Liver (tissue), 9 donors: ENCODE measurements around the gene TEX48. TPM values are rescaled to one million over a fixed set of nuclear protein-coding genes. Genes with fewer than 3 reads are reported as not detected.

Experiments
- DNase-seq: peaks from one replicate; pipeline ENCODE4 v3.0.0-alpha.2; 2017; ENCODE audit warnings: low spot score
- H3K27ac ChIP-seq, 2 donors: one replicate each; pipeline ENCODE4 v1.7.0; 2013; ENCODE audit warnings: inconsistent platforms in 2 of 2, low read length in 2 of 2, control low read depth in 1 of 2, low read depth in 1 of 2, mild to moderate bottlenecking in 1 of 2
- H3K27me3 ChIP-seq, 4 donors: one replicate each; pipeline versions ENCODE4 v1.6.1 to v1.7.0; 2013; ENCODE audit warnings: low read length in 3 of 4, inconsistent platforms in 1 of 4, mild to moderate bottlenecking in 1 of 4, moderate library complexity in 1 of 4; ENCODE audit not compliant: control insufficient read depth in 4 of 4, insufficient read depth in 4 of 4
- H3K36me3 ChIP-seq, 4 donors: one replicate each; pipeline versions ENCODE4 v1.6.1 to v1.7.0; 2013; ENCODE audit warnings: low read length in 3 of 4, mild to moderate bottlenecking in 3 of 4, low read depth in 1 of 4, moderate library complexity in 1 of 4; ENCODE audit not compliant: control insufficient read depth in 4 of 4, insufficient read depth in 3 of 4
- H3K4me1 ChIP-seq, 4 donors: one replicate each; pipeline versions ENCODE4 v1.6.1 to v1.7.0; 2013; ENCODE audit warnings: low read length in 3 of 4, mild to moderate bottlenecking in 3 of 4, moderate library complexity in 1 of 4; ENCODE audit not compliant: control insufficient read depth in 4 of 4, insufficient read depth in 4 of 4
- H3K4me3 ChIP-seq, 3 donors: one replicate each; pipeline versions ENCODE4 v1.6.1 to v1.7.0; 2013; ENCODE audit warnings: low read length in 3 of 3, control low read depth in 1 of 3, low read depth in 1 of 3, mild to moderate bottlenecking in 1 of 3
- H3K9ac ChIP-seq, 2 donors: one replicate each; pipeline ENCODE4 v1.7.0; 2013; ENCODE audit warnings: low read length in 2 of 2, mild to moderate bottlenecking in 2 of 2, moderate library complexity in 2 of 2, control low read depth in 1 of 2, low read depth in 1 of 2
- H3K9me3 ChIP-seq, 4 donors: one replicate each; pipeline versions ENCODE4 v1.6.1 to v1.7.0; 2013; ENCODE audit warnings: low read length in 3 of 4; ENCODE audit not compliant: control insufficient read depth in 4 of 4
- ATF3 ChIP-seq: IDR thresholded peaks from 2 replicates; pipeline ENCODE4 v1.6.1; 2016; ENCODE audit warnings: antibody characterized with exemption
- EGR1 ChIP-seq, 2 donors: IDR thresholded peaks; 2 replicates each; pipeline ENCODE4 v1.6.1; 2016 to 2018; ENCODE audit warnings: antibody characterized with exemption in 2 of 2, low read depth in 2 of 2
- FOXA1 ChIP-seq: IDR thresholded peaks from 2 replicates; pipeline ENCODE4 v1.6.1; 2016; ENCODE audit warnings: antibody characterized with exemption
- GABPA ChIP-seq, 2 donors: IDR thresholded peaks in 1 of 2; conservative IDR thresholded peaks in 1 of 2; 2 replicates each; pipeline ENCODE4 v1.6.1; 2016; ENCODE audit warnings: antibody characterized with exemption in 2 of 2, mild to moderate bottlenecking in 1 of 2, moderate library complexity in 1 of 2
- HNF4A ChIP-seq, 2 donors: conservative IDR thresholded peaks; 2 replicates each; pipeline ENCODE4 v1.6.1; 2016; ENCODE audit warnings: antibody characterized with exemption in 2 of 2, mild to moderate bottlenecking in 2 of 2
- HNF4G ChIP-seq: IDR thresholded peaks from 2 replicates; pipeline ENCODE4 v1.6.1; 2016; ENCODE audit warnings: antibody characterized with exemption
- JUND ChIP-seq, 2 donors: IDR thresholded peaks; 2 replicates each; pipeline ENCODE4 v1.6.1; 2016; ENCODE audit warnings: antibody characterized with exemption in 2 of 2
- NR2F2 ChIP-seq: IDR thresholded peaks from 2 replicates; pipeline ENCODE4 v1.6.1; 2016; ENCODE audit warnings: antibody characterized with exemption
- RXRA ChIP-seq, 2 donors: IDR thresholded peaks; 2 replicates each; pipeline ENCODE4 v1.6.1; 2017 to 2018; ENCODE audit warnings: antibody characterized with exemption in 2 of 2, mild to moderate bottlenecking in 1 of 2
- SP1 ChIP-seq: IDR thresholded peaks from 2 replicates; pipeline ENCODE4 v1.6.1; 2018; ENCODE audit warnings: antibody characterized with exemption, mild to moderate bottlenecking
- TAF1 ChIP-seq: conservative IDR thresholded peaks from 2 replicates; pipeline ENCODE4 v1.6.1; 2016; ENCODE audit warnings: antibody characterized with exemption, mild to moderate bottlenecking
- YY1 ChIP-seq: IDR thresholded peaks from 2 replicates; pipeline ENCODE4 v1.6.1; 2016; ENCODE audit warnings: antibody characterized with exemption, mild to moderate bottlenecking
- ZBTB33 ChIP-seq: IDR thresholded peaks from 2 replicates; pipeline ENCODE4 v1.6.1; 2016; ENCODE audit warnings: antibody characterized with exemption
- WGBS: extraction: QIAGEN DNeasy Blood & Tissue Kit; methylation state at CpG from one replicate; pipeline ENCODE4 v1.1.7; 2013; 5-methylcytosine and 5-hydroxymethylcytosine counted together
- polyA plus RNA-seq, 2 donors: library from polyadenylated mRNA; stranded (reverse) in 1 of 2; unstranded in 1 of 2; fragments of 200-250 nt in 1 of 2; fragments of >200 nt in 1 of 2; fragmentation: Nextera tagmentation in 1 of 2; extraction: Ambion mirVana in 1 of 2; gene quantifications; one replicate each; pipeline versions ENCODE4 v1.2.1 to v1.2.3, GENCODE V29; 2013 to 2015
- total RNA-seq, 2 donors: library from RNA; depleted of rRNA; stranded (reverse); fragments of >200 nt; gene quantifications; one replicate each; pipeline ENCODE4 v1.2.3, GENCODE V29; 2014
- TF ChIP-seq, protein P1 (sequence below): fragments of 150-350 bp; IDR thresholded peaks from 2 replicates; pipeline ENCODE4 v1.5.1; 2017; ENCODE audit warnings: improper control_type of control experiment, low read depth, low read length; ENCODE audit not compliant: missing input control
- TF ChIP-seq, protein P2 (sequence below): IDR thresholded peaks from 2 replicates; pipeline ENCODE4 v1.6.1; 2016; ENCODE audit warnings: antibody characterized with exemption
- TF ChIP-seq, protein P3 (sequence below): IDR thresholded peaks from 2 replicates; pipeline ENCODE4 v1.6.1; 2016; ENCODE audit warnings: antibody characterized with exemption, mild to moderate bottlenecking
- donor health status: healthy.
- donor health status: healthy.
- donor health status: healthy.
- donor health status: healthy.
- donor health status: healthy.

TEX48 gene
- total and polyA plus RNA-seq, 4 donors, result not detected

DNA sequence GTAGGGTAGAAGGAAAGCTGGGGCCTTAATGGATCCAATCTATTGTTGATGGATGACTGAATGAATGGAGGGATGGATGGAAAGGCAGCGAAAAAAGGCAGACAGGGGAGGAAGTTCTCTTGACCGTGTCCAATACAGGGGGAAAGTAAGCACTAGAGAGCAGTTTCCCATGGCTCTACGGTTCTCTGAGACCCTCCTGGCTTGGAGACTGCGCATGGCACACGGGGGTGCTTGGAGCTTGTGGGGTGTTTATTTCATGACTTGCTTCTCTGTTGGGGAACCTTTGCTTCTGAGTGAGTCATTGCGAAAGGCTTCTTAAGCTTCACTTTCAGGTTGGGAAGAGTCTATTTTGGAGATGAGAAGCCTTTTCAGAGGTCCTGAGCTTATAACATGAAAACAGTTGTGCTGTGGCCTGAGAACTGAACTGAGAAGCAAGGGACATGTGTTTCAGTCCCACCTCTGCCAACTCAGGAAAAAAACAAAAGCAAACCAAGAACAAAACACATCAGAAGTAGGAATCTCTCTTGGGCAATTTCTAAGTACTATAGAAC lies 12.8 kb upstream of the TEX48 start:
- Histone ChIP-seq H3K27me3 (no peaks in the 10 kb centered on the region), H3K4me3 (no peak overlapping the region), H3K9ac (no peak overlapping the region), H3K9me3 (no peaks in the 10 kb centered on the region), H3K27ac (no peak overlapping the region), H3K4me1 (no peaks in the 10 kb centered on the region), H3K36me3 (no peaks in the 10 kb centered on the region)
- WGBS, result 92% methylated on average over 6 of the region's 6 CpGs
- no peak for DNase-seq
- TF ChIP-seq ZBTB33, result no peak
- no peak for TF ChIP-seq SP1
- TF ChIP-seq YY1, result no peak
- TF ChIP-seq ATF3, result no peak
- TF ChIP-seq GABPA (IDR thresholded peaks at IDR 0.05 in 1 of 2, conservative IDR thresholded peaks at IDR 0.05 in 1 of 2), result no peak
- TF ChIP-seq JUND (IDR thresholded peaks at IDR 0.05), result no peak
- no peak for TF ChIP-seq NR2F2
- TF ChIP-seq EGR1 (IDR thresholded peaks at IDR 0.05; ENCODE audit: low read depth in 2 of 2), result no peak
- TF ChIP-seq, protein P1, sequence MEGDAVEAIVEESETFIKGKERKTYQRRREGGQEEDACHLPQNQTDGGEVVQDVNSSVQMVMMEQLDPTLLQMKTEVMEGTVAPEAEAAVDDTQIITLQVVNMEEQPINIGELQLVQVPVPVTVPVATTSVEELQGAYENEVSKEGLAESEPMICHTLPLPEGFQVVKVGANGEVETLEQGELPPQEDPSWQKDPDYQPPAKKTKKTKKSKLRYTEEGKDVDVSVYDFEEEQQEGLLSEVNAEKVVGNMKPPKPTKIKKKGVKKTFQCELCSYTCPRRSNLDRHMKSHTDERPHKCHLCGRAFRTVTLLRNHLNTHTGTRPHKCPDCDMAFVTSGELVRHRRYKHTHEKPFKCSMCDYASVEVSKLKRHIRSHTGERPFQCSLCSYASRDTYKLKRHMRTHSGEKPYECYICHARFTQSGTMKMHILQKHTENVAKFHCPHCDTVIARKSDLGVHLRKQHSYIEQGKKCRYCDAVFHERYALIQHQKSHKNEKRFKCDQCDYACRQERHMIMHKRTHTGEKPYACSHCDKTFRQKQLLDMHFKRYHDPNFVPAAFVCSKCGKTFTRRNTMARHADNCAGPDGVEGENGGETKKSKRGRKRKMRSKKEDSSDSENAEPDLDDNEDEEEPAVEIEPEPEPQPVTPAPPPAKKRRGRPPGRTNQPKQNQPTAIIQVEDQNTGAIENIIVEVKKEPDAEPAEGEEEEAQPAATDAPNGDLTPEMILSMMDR, result no peak
- TF ChIP-seq, protein P2, sequence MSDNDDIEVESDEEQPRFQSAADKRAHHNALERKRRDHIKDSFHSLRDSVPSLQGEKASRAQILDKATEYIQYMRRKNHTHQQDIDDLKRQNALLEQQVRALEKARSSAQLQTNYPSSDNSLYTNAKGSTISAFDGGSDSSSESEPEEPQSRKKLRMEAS, result no peak
- no peak for TF ChIP-seq RXRA (IDR thresholded peaks at IDR 0.05)
- TF ChIP-seq TAF1, result no peak
- no peak for TF ChIP-seq HNF4G
- TF ChIP-seq, protein P3, sequence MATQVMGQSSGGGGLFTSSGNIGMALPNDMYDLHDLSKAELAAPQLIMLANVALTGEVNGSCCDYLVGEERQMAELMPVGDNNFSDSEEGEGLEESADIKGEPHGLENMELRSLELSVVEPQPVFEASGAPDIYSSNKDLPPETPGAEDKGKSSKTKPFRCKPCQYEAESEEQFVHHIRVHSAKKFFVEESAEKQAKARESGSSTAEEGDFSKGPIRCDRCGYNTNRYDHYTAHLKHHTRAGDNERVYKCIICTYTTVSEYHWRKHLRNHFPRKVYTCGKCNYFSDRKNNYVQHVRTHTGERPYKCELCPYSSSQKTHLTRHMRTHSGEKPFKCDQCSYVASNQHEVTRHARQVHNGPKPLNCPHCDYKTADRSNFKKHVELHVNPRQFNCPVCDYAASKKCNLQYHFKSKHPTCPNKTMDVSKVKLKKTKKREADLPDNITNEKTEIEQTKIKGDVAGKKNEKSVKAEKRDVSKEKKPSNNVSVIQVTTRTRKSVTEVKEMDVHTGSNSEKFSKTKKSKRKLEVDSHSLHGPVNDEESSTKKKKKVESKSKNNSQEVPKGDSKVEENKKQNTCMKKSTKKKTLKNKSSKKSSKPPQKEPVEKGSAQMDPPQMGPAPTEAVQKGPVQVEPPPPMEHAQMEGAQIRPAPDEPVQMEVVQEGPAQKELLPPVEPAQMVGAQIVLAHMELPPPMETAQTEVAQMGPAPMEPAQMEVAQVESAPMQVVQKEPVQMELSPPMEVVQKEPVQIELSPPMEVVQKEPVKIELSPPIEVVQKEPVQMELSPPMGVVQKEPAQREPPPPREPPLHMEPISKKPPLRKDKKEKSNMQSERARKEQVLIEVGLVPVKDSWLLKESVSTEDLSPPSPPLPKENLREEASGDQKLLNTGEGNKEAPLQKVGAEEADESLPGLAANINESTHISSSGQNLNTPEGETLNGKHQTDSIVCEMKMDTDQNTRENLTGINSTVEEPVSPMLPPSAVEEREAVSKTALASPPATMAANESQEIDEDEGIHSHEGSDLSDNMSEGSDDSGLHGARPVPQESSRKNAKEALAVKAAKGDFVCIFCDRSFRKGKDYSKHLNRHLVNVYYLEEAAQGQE, result no peak

GRCh38 chr9:114694146-114694545 lies 12.2 kb upstream of the TEX48 start:
- H3K36me3 ChIP-seq, result no peaks in the 10 kb centered on the region
- no peaks in the 10 kb centered on the region for H3K4me1 ChIP-seq
- 83% methylated on average over 2 of the region's 2 CpGs for WGBS
- no peak for DNase-seq
- no peaks in the 10 kb centered on the region for H3K27me3 ChIP-seq
- H3K4me3 ChIP-seq, result no peak overlapping the region
- H3K9me3 ChIP-seq, result no peaks in the 10 kb centered on the region
- no peak overlapping the region for H3K27ac ChIP-seq
- H3K9ac ChIP-seq, result no peak overlapping the region
- TF ChIP-seq TAF1 (no peak), GABPA (IDR thresholded peaks at IDR 0.05 in 1 of 2, conservative IDR thresholded peaks at IDR 0.05 in 1 of 2) (no peak), NR2F2 (no peak), HNF4G (no peak), FOXA1 (no peak), ATF3 (no peak), HNF4A (conservative IDR thresholded peaks at IDR 0.05) (no peak), ZBTB33 (no peak), YY1 (no peak), EGR1 (IDR thresholded peaks at IDR 0.05; ENCODE audit: low read depth in 2 of 2) (no peak)
- TF ChIP-seq, protein P3, result no peak
